ENCODE results near the gene FUCA2.
"Not testable (repeated sequence)": the region's sequence is repeated elsewhere in the genome, so short reads cannot be mapped to it uniquely, and the experiment has no call there.

FUCA2 gene

DNA sequence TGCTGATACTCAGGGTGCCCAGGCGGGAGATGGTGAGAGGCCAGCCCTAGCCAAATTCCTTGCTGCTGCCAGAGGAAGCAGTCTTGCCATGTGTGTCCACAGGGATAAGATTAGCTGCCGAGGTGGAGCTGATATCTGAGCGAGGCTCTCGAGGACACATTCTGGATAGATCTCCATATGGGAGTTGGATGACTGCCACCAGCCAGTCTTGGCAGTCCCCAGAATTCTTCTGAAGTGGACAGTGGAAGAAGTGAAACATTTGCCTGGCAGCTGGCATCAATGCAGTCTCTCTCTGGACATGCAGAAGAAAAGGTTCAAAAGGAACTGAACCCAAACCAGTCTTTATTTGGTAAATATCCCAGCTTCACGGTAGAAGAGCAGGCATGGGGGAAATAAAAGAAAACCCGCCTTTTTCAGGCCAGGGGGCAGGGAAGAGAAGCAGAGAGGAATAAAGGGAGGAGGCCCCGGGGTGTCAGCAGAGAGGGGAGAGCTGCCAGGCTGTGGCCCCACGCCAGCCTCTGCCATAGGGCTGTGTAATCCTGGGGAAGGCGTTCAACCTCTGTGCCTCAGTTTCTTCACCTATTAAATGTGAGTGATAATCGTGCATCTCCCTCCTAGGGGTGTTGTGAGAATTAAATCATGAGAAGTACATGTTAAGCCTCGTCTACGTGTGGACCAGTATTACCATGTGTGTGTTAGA is 3.7 kb upstream of the FUCA2 start:
- Histone ChIP-seq H3K79me2 (ENCODE audit: low read length) (peaks cover 16% of the 10 kb centered on the region), H3K27ac (ENCODE audit: low read length) (no peak overlapping the region), H3K4me2 (ENCODE audit: low read length) (no peak overlapping the region), H3K36me3 (replicated peaks; ENCODE audit: low read depth, low read length) (no peaks in the 10 kb centered on the region), H3K9me3 (ENCODE audit: insufficient read depth, low read length) (no peaks in the 10 kb centered on the region), H3K4me3 (ENCODE audit: low read length) (no peak overlapping the region), H4K20me1 (ENCODE audit: insufficient read depth, low read length) (no peaks in the 10 kb centered on the region), H3K27me3 (ENCODE audit: low read depth, low read length) (no peaks in the 10 kb centered on the region), H3K9ac (ENCODE audit: low read length) (no peak overlapping the region), H3K4me1 (ENCODE audit: low read length) (peaks cover 51% of the 10 kb centered on the region), H2AFZ (ENCODE audit: low read depth, low read length) (no peak overlapping the region)
- TF ChIP-seq EZH2phosphoT487 (IDR thresholded peaks at IDR 0.05; ENCODE audit: low read depth): no peak
- TF ChIP-seq, protein P1, sequence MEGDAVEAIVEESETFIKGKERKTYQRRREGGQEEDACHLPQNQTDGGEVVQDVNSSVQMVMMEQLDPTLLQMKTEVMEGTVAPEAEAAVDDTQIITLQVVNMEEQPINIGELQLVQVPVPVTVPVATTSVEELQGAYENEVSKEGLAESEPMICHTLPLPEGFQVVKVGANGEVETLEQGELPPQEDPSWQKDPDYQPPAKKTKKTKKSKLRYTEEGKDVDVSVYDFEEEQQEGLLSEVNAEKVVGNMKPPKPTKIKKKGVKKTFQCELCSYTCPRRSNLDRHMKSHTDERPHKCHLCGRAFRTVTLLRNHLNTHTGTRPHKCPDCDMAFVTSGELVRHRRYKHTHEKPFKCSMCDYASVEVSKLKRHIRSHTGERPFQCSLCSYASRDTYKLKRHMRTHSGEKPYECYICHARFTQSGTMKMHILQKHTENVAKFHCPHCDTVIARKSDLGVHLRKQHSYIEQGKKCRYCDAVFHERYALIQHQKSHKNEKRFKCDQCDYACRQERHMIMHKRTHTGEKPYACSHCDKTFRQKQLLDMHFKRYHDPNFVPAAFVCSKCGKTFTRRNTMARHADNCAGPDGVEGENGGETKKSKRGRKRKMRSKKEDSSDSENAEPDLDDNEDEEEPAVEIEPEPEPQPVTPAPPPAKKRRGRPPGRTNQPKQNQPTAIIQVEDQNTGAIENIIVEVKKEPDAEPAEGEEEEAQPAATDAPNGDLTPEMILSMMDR (IDR thresholded peaks at IDR 0.05; ENCODE audit: low read depth, low read length): no peak

- Histone ChIP-seq H3K4me3 (ENCODE audit: low read length) (no peak overlapping the region), H4K20me1 (ENCODE audit: insufficient read depth, low read length) (no peaks in the 10 kb centered on the region), H3K9ac (ENCODE audit: low read length) (no peak overlapping the region), H3K79me2 (ENCODE audit: low read length) (peaks cover 18% of the 10 kb centered on the region), H3K36me3 (replicated peaks; ENCODE audit: low read depth, low read length) (peaks cover under 1% of the 10 kb centered on the region), H3K4me1 (ENCODE audit: low read length) (peaks cover 45% of the 10 kb centered on the region), H3K9me3 (ENCODE audit: insufficient read depth, low read length) (no peaks in the 10 kb centered on the region), H3K27ac (ENCODE audit: low read length) (no peak overlapping the region; the same call in 1 of the 2 replicates), H3K4me2 (ENCODE audit: low read length) (peak overlapping the region; percentile 21; the same call in 1 of the 2 replicates), H3K27me3 (ENCODE audit: low read depth, low read length) (no peaks in the 10 kb centered on the region), H2AFZ (ENCODE audit: low read depth, low read length) (no peak overlapping the region)
- no peak for TF ChIP-seq EZH2phosphoT487 (IDR thresholded peaks at IDR 0.05; ENCODE audit: low read depth)
- TF ChIP-seq, protein P1 (IDR thresholded peaks at IDR 0.05; ENCODE audit: low read depth, low read length): peak; percentile 76
These were observed 1.9 kb upstream of the FUCA2 start for GRCh38 chr6:143513410-143513809.

DNA sequence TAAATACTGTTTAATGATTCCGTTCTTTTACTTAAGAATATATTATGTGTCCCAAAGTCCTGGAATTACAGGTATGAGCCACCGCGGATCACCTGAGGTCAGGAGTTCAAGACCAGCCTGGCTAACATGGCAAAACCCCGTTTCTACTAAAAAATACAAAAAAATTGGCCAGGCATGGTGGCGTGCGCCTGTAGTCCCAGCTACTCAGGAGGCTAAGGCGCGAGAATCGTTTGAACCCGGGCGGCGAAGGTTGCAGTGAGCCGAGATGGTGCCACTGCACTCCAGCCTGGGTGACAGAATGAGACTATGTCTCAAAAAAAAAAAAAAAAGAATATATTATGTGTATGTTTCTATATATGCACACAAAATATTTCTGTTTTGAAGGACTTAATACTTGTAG is 1.2 kb downstream of the FUCA2 start:
- H2AFZ ChIP-seq (ENCODE audit: low read depth, low read length); H3K27me3 ChIP-seq (ENCODE audit: low read depth, low read length); H3K9me3 ChIP-seq (ENCODE audit: insufficient read depth, low read length); H4K20me1 ChIP-seq (ENCODE audit: insufficient read depth, low read length); H3K27ac ChIP-seq (ENCODE audit: low read length): not testable (repeated sequence)
- H3K4me1 ChIP-seq (ENCODE audit: low read length): peaks cover 52% of the 10 kb centered on the region
- H3K4me2 ChIP-seq (ENCODE audit: low read length): peak overlapping the region; percentile 92
- peak overlapping the region; percentile 83; the same call in 1 of the 2 replicates for H3K9ac ChIP-seq (ENCODE audit: low read length)
- H3K4me3 ChIP-seq (ENCODE audit: low read length): peak overlapping the region; percentile 78
- peaks cover 17% of the 10 kb centered on the region for H3K36me3 ChIP-seq (replicated peaks; ENCODE audit: low read depth, low read length)
- H3K79me2 ChIP-seq (ENCODE audit: low read length): peaks cover 21% of the 10 kb centered on the region

DNA sequence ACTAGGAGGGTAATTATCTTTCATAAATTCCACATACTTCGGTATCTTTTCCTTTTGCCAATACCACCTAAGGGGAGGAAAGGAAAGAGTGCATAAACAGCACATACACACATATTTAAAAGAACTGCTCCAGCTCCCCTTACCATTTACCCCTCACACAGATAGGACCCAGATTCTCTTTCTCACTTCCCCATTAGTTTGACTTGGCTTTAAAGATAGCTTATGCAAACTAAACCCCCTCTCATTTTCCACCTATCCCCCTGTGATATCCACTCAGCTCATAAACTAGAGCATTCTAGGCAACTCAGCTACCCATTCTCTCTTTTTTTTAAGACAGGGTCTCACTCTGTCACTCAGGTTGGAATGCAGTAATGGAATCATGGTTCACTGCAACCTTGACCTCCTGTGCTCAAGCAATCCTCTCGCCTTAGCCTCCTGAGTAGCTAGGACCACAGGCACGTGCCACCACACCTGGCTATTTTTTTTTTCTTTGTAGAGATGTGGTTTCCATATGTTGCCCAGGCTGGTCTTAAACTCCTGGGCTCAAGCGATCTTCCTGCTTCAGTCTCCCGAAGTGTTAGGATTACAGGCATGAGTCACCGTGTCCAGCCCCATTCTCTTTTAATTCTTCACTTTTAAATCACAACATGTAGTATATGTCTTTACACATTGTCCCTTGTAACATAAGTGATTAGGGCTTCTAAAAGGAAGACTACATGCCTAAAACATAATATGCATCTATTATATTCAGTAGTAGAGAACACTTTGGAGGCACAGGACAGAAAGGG is 4.0 kb downstream of the FUCA2 start:
- TF ChIP-seq EZH2phosphoT487 (IDR thresholded peaks at IDR 0.05; ENCODE audit: low read depth): no peak
- TF ChIP-seq, protein P1 (IDR thresholded peaks at IDR 0.05; ENCODE audit: low read depth, low read length): no peak
- Histone ChIP-seq H3K36me3 (replicated peaks; ENCODE audit: low read depth, low read length) (peaks cover 17% of the 10 kb centered on the region), H3K27ac (ENCODE audit: low read length) (peak overlapping the region; percentile 66), H4K20me1 (ENCODE audit: insufficient read depth, low read length) (no peaks in the 10 kb centered on the region), H3K4me1 (ENCODE audit: low read length) (peaks cover 56% of the 10 kb centered on the region), H3K4me3 (ENCODE audit: low read length) (peak overlapping the region; percentile 35), H3K79me2 (ENCODE audit: low read length) (peaks cover 21% of the 10 kb centered on the region), H3K9me3 (ENCODE audit: insufficient read depth, low read length) (no peaks in the 10 kb centered on the region), H3K9ac (ENCODE audit: low read length) (peak overlapping the region; percentile 33; the same call in 1 of the 2 replicates), H2AFZ (ENCODE audit: low read depth, low read length) (no peak overlapping the region), H3K27me3 (ENCODE audit: low read depth, low read length) (no peaks in the 10 kb centered on the region), H3K4me2 (ENCODE audit: low read length) (peak overlapping the region; percentile 73)
